ENCODE measurements around the gene PNLIPRP3.

The PNLIPRP3 gene

DNA sequence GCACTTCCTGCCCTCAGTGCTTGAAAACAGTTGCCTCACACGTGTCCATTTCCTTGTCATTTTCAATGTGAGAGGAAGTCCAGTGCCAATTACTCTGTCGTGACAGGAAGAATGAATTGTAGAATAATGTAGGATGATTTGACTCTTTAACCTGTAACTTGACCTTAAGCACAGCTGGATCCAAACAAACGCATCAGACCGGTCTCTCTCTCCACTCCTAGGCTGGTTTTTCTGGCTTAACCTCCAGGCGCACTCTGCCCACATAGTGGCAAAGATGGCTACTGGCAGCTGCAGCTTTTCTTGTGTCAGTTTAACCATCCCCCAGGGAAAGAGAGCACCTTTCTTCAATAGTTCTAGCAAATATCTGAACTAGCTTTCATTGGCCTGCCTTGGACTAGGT is 29.4 kb upstream of the PNLIPRP3 start:
- POLR2A ChIA-PET (ENCODE audit: low non-redundant PET) = no interaction called here
- no peak for TF ChIP-seq CTCF (conservative IDR thresholded peaks at IDR 0.05; ENCODE audit: low read depth)
- DNase-seq (ENCODE audit: low spot score) = no peak
- H3K27ac ChIP-seq = no peak overlapping the region
- CTCF ChIA-PET = interaction anchor here (0.6 kb wide), 1 partner anchor 143 kb away, joined by 3 read pairs; no protein-coding TSS in a partner anchor

DNA sequence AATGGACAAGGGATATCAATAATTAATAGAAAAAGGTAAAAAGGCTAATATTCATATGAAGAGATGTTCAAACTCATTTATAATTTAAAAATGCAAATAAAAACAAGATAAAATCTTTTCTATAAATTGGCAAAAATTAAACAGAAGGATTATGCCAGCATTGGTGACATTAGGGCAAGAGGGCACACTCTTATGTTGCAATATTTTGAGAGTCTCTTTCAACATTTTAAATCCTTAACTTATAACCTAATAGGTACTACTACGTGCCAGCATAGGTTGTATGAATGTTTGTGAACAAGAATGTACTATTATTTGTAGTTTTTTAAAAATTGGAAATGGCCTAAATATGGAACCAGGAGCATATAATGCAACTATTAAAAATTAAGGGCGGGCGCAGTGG is 24.8 kb upstream of the PNLIPRP3 start:
- no peak for TF ChIP-seq CTCF (conservative IDR thresholded peaks at IDR 0.05; ENCODE audit: low read depth)
- POLR2A ChIA-PET (ENCODE audit: low non-redundant PET) = no interaction called here
- CTCF ChIA-PET = no interaction called here
- no peak overlapping the region for H3K27ac ChIP-seq
- no peak for DNase-seq (ENCODE audit: low spot score)

GRCh38 chr10:116403740-116404250 is 23.9 kb upstream of the PNLIPRP3 start:
- no peak overlapping the region for H3K27ac ChIP-seq
- ChIA-PET POLR2A (ENCODE audit: low non-redundant PET) (no interaction called here), CTCF (no interaction called here)
- TF ChIP-seq CTCF (conservative IDR thresholded peaks at IDR 0.05; ENCODE audit: low read depth) = no peak
- no peak for DNase-seq (ENCODE audit: low spot score)

GRCh38 chr10:116408719-116409118 is 18.9 kb upstream of the PNLIPRP3 start:
- no peak for TF ChIP-seq CTCF (conservative IDR thresholded peaks at IDR 0.05; ENCODE audit: low read depth)
- H3K27ac ChIP-seq = no peak overlapping the region
- ChIA-PET POLR2A (ENCODE audit: low non-redundant PET) (no interaction called here), CTCF (no interaction called here)
- DNase-seq (ENCODE audit: low spot score) = no peak

- DNase-seq (ENCODE audit: low spot score) = no peak
- ChIA-PET CTCF (no interaction called here), POLR2A (ENCODE audit: low non-redundant PET) (no interaction called here)
- TF ChIP-seq CTCF (conservative IDR thresholded peaks at IDR 0.05; ENCODE audit: low read depth) = no peak
- H3K27ac ChIP-seq = no peak overlapping the region
Measured at GRCh38 chr10:116410351-116410750, 17.3 kb upstream of the PNLIPRP3 start.

DNA sequence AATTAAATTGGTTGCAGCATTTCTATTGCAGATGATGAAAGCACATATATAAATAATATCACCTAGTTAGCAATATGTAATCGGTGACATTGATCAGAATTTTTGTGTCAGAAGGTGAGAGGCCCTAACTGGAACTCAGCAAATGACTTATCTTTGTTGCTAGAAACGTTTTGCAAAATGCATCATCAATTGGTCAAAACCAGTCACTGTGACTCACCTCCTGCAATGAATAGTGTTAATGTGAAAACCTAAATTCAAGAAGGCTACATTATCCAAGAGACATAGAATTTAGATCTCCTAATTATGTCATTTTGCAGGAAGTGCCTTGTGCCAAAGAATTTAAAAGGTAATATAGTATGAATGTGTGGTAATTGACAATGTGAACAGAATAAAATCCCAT is 9.8 kb upstream of the PNLIPRP3 start:
- TF ChIP-seq CTCF (conservative IDR thresholded peaks at IDR 0.05; ENCODE audit: low read depth) = no peak
- H3K27ac ChIP-seq = no peak overlapping the region
- POLR2A ChIA-PET (ENCODE audit: low non-redundant PET) = no interaction called here
- DNase-seq (ENCODE audit: low spot score) = peak; percentile 51
- CTCF ChIA-PET = interaction anchor here (1.2 kb wide), 1 partner anchor 17 kb away, joined by 3 read pairs; no protein-coding TSS in a partner anchor

GRCh38 chr10:116418389-116418788 is 9.3 kb upstream of the PNLIPRP3 start:
- TF ChIP-seq CTCF (conservative IDR thresholded peaks at IDR 0.05; ENCODE audit: low read depth) = no peak
- CTCF ChIA-PET = no interaction called here
- POLR2A ChIA-PET (ENCODE audit: low non-redundant PET) = no interaction called here
- no peak for DNase-seq (ENCODE audit: low spot score)
- no peak overlapping the region for H3K27ac ChIP-seq

All from RWPE1 (cell line).